ENCODE results near the gene DGKE.
A peak's percentile ranks its signal among the peaks of the same experiment; 100 is the strongest.

Gene DGKE

GRCh38 chr17:56893503-56893902 lies 59.6 kb downstream of the DGKE start:
- DNase-seq, result no peak

- DNase-seq, result no peak
These were observed 61.0 kb downstream of the DGKE start for GRCh38 chr17:56894859-56895455.

- DNase-seq, result no peak
These were observed 62.4 kb downstream of the DGKE start for GRCh38 chr17:56896217-56896967.

GRCh38 chr17:56896968-56897359 lies 63.0 kb downstream of the DGKE start:
- DNase-seq, result no peak

GRCh38 chr17:56897646-56898424 lies 63.9 kb downstream of the DGKE start:
- no peak for DNase-seq

- DNase-seq, result no peak
These were observed 64.9 kb downstream of the DGKE start for GRCh38 chr17:56898874-56899273.

GRCh38 chr17:56899403-56899802 lies 65.5 kb downstream of the DGKE start:
- DNase-seq, result no peak

GRCh38 chr17:56902348-56902747 lies 68.4 kb downstream of the DGKE start:
- DNase-seq, result no peak

- DNase-seq, result no peak
These were observed 69.6 kb downstream of the DGKE start for GRCh38 chr17:56903560-56903959.

GRCh38 chr17:56908001-56908542 lies 74.1 kb downstream of the DGKE start:
- DNase-seq, result no peak

GRCh38 chr17:56909742-56910508 lies 76.0 kb downstream of the DGKE start:
- DNase-seq, result no peak

- DNase-seq, result no peak
These were observed 76.7 kb downstream of the DGKE start for GRCh38 chr17:56910509-56911235.

GRCh38 chr17:56912105-56912999 lies 78.4 kb downstream of the DGKE start:
- DNase-seq, result no peak

GRCh38 chr17:56913000-56913311 lies 79.0 kb downstream of the DGKE start:
- DNase-seq, result no peak

GRCh38 chr17:56913353-56913866 lies 79.5 kb downstream of the DGKE start:
- peak; percentile 43 for DNase-seq

GRCh38 chr17:56913867-56914580 lies 80.1 kb downstream of the DGKE start, which contains the start of gene TRIM25:
TSS of gene TRIM25 (minus strand) at chr17:56914049. CDS start at chr17:56913988, 61 bp downstream.
- DNase-seq, result peak; percentile 79

GRCh38 chr17:56914581-56915273 lies 80.8 kb downstream of the DGKE start:
- peak; percentile 56 for DNase-seq

GRCh38 chr17:56917559-56918296 lies 83.8 kb downstream of the DGKE start:
- DNase-seq, result no peak

GRCh38 chr17:56918916-56919315 lies 85.0 kb downstream of the DGKE start:
- DNase-seq, result no peak
